Measurements from ENCODE around the gene NFKBIE. TPM values are rescaled to one million over a fixed set of nuclear protein-coding genes. Genes with fewer than 3 reads are reported as not detected.

Gene NFKBIE
- total and polyA plus RNA-seq, 2 of the 13 experiments (the other 11 are each of a cell fraction or from before 2014, with no cell fraction given), result 6.7 to 14.5 TPM

- TF ChIP-seq GABPA (IDR thresholded peaks at IDR 0.05; ENCODE audit: low read depth, low read length) (no peak), GABPA (CRISPR knock-in tag; IDR thresholded peaks at IDR 0.05; ENCODE audit: low read depth) (no peak), ZNF367 (CRISPR knock-in tag; IDR thresholded peaks at IDR 0.05; ENCODE audit: borderline replicate concordance) (no peak), ARNT2 (CRISPR knock-in tag; IDR thresholded peaks at IDR 0.05; ENCODE audit: low read depth) (peak; percentile 52; the same call in 1 of the 2 replicates), EEA1 (CRISPR knock-in tag; IDR thresholded peaks at IDR 0.05; ENCODE audit: borderline replicate concordance) (no peak), CREBL2 (CRISPR knock-in tag; IDR thresholded peaks at IDR 0.05; ENCODE audit: borderline replicate concordance) (no peak), HNF1A (IDR thresholded peaks at IDR 0.05; ENCODE audit: low read depth) (no peak), HNF1A (CRISPR knock-in tag; IDR thresholded peaks at IDR 0.05; ENCODE audit: borderline replicate concordance) (no peak), ARID4A (CRISPR knock-in tag; IDR thresholded peaks at IDR 0.05; ENCODE audit: borderline replicate concordance) (peak; percentile 73), FOXJ3 (CRISPR knock-in tag; IDR thresholded peaks at IDR 0.05; ENCODE audit: borderline replicate concordance) (no peak), SP5 (CRISPR knock-in tag; IDR thresholded peaks at IDR 0.05; ENCODE audit: borderline replicate concordance, low read depth) (no peak), MZF1 (CRISPR knock-in tag; IDR thresholded peaks at IDR 0.05; ENCODE audit: borderline replicate concordance) (no peak), ZNF713 (CRISPR knock-in tag; IDR thresholded peaks at IDR 0.05) (no peak), HNRNPK (IDR thresholded peaks at IDR 0.05; ENCODE audit: low read depth, low read length, poor library complexity, severe bottlenecking) (no peak), ADNP (CRISPR knock-in tag; IDR thresholded peaks at IDR 0.05) (no peak), HOXA7 (CRISPR knock-in tag; IDR thresholded peaks at IDR 0.05) (no peak), ZNF616 (CRISPR knock-in tag; IDR thresholded peaks at IDR 0.05; ENCODE audit: low read depth) (no peak), ISL2 (CRISPR knock-in tag; IDR thresholded peaks at IDR 0.05) (peak; percentile 50; the same call in 1 of the 2 replicates), ZSCAN31 (CRISPR knock-in tag; IDR thresholded peaks at IDR 0.05; ENCODE audit: low read depth) (peak; percentile 83), NFE2L1 (CRISPR knock-in tag; IDR thresholded peaks at IDR 0.05; ENCODE audit: borderline replicate concordance) (no peak), NRL (CRISPR knock-in tag; IDR thresholded peaks at IDR 0.05; ENCODE audit: borderline replicate concordance) (no peak; the same call in 1 of the 2 replicates)
Observed at GRCh38 chr6:44234101-44235025, 31.0 kb downstream of the NFKBIE start (continued).

Measured in HepG2 (cell line).